Fibroblast of lung (primary cell): Measurements from ENCODE around the gene COL15A1. TPM values are rescaled to one million over a fixed set of nuclear protein-coding genes. Genes with fewer than 3 reads are reported as not detected.

Source experiments
- DNase-seq, 2 donors: peaks; one replicate each; pipeline versions ENCODE4 v3.0.0 to v3.0.0-alpha.2; 2010; ENCODE audit warnings: low read depth in 2 of 2
- H2AFZ ChIP-seq: 2 replicates; pipeline ENCODE4 v1.5.1; 2012; ENCODE audit warnings: low read length, control low read depth, inconsistent platforms
- H3K27ac ChIP-seq: 2 replicates; pipeline ENCODE4 v1.5.1; 2011; ENCODE audit warnings: low read length, control low read depth; ENCODE audit not compliant: insufficient read depth
- H3K27me3 ChIP-seq: 2 replicates; pipeline ENCODE4 v1.5.1; 2011; ENCODE audit warnings: mild to moderate bottlenecking, low read length; ENCODE audit not compliant: control insufficient read depth, insufficient read depth
- H3K36me3 ChIP-seq: 2 replicates; pipeline ENCODE4 v1.5.1; 2011; ENCODE audit warnings: low read length; ENCODE audit not compliant: control insufficient read depth, insufficient read depth
- H3K4me1 ChIP-seq: 2 replicates; pipeline ENCODE4 v1.5.1; 2011; ENCODE audit warnings: low read length; ENCODE audit not compliant: control insufficient read depth, insufficient read depth; ENCODE audit errors: extremely low read depth
- H3K4me2 ChIP-seq: 2 replicates; pipeline ENCODE4 v1.5.1; 2011; ENCODE audit warnings: low read length, control low read depth; ENCODE audit not compliant: insufficient read depth; ENCODE audit errors: extremely low read depth
- H3K4me3 ChIP-seq, 4 experiments: fragments of 200-600 bp in 1 of 4; sonication (generic) in 1 of 4; replicated peaks in 1 of 4; 2 replicates each; pipeline ENCODE4 v1.5.1; 2011 to 2016; ENCODE audit warnings: low read length in 4 of 4, low read depth in 3 of 4, mild to moderate bottlenecking in 3 of 4, control low read depth in 2 of 4, inconsistent platforms in 1 of 4, mixed read lengths in 1 of 4; ENCODE audit not compliant: insufficient read depth in 1 of 4; ENCODE audit errors: control extremely low read depth in 1 of 4
- H3K79me2 ChIP-seq: 2 replicates; pipeline ENCODE4 v1.5.1; 2012; ENCODE audit warnings: mild to moderate bottlenecking, low read length, inconsistent platforms; ENCODE audit not compliant: control insufficient read depth, insufficient read depth
- H3K9ac ChIP-seq: 2 replicates; pipeline ENCODE4 v1.5.1; 2011; ENCODE audit warnings: mild to moderate bottlenecking, low read length, control low read depth; ENCODE audit not compliant: insufficient read depth
- H3K9me3 ChIP-seq: 2 replicates; pipeline ENCODE4 v1.5.1; 2012; ENCODE audit warnings: low read depth, low read length; ENCODE audit not compliant: control insufficient read depth, insufficient read depth
- H4K20me1 ChIP-seq: 2 replicates; pipeline ENCODE4 v1.5.1; 2011; ENCODE audit warnings: low read length; ENCODE audit not compliant: control insufficient read depth, insufficient read depth; ENCODE audit errors: extremely low read depth
- CTCF ChIP-seq, 2 donors: IDR thresholded peaks in 1 of 2; conservative IDR thresholded peaks in 1 of 2; 1 replicate in 1 of 2; 2 replicates in 1 of 2; pipeline ENCODE4 v1.5.1; 2011 to 2012; ENCODE audit warnings: low read length in 2 of 2, control low read depth in 1 of 2, inconsistent platforms in 1 of 2, low read depth in 1 of 2, mild to moderate bottlenecking in 1 of 2
- EZH2 ChIP-seq: IDR thresholded peaks from 2 replicates; pipeline ENCODE4 v1.5.1; 2012; ENCODE audit warnings: low read length, control low read depth, mild to moderate bottlenecking; ENCODE audit errors: missing control alignments
- polyA minus RNA-seq: library from RNA; depleted of rRNA, polyadenylated mRNA; stranded (reverse); fragments of >200 nt; gene quantifications from 2 replicates; pipeline ENCODE4 v1.2.3, GENCODE V29; 2011; ENCODE audit warnings: low replicate concordance
- polyA plus RNA-seq, 2 donors: library from polyadenylated mRNA; depleted of rRNA in 1 of 2; stranded (reverse) in 1 of 2; unstranded in 1 of 2; fragments of >200 nt; gene quantifications; 2 replicates each; pipeline ENCODE4 v1.2.1, GENCODE V29; 2011 to 2012; ENCODE audit warnings: missing spikeins in 1 of 2
- total RNA-seq: library from RNA; depleted of rRNA; stranded (reverse); fragments of >200 nt; gene quantifications from 2 replicates; pipeline ENCODE4 v1.2.1, GENCODE V29; 2014

COL15A1 gene
- total RNA-seq (41.0 and 43.9 TPM in 2 replicates), polyA plus RNA-seq (13.3 and 15.9 TPM in 2 replicates), polyA minus RNA-seq (12.2 and 12.6 TPM in 2 replicates)
- polyA plus RNA-seq (2012), result 13.1 and 15.3 TPM in 2 replicates

- peak within 1 kb of the TSS; percentile 64 for H3K4me2 ChIP-seq
- no peaks in the 10 kb centered on the region for H4K20me1 ChIP-seq
- no peaks in the 10 kb centered on the region for H3K36me3 ChIP-seq
- H3K4me1 ChIP-seq, result no peaks in the 10 kb centered on the region
- peak within 1 kb of the TSS; percentile 20 for H2AFZ ChIP-seq
- H3K9me3 ChIP-seq, result no peaks in the 10 kb centered on the region
- no peak within 1 kb of the TSS for H3K27ac ChIP-seq
- H3K79me2 ChIP-seq, result no peaks in the 10 kb centered on the region
- TF ChIP-seq EZH2 (peak; percentile 12), CTCF (conservative IDR thresholded peaks at IDR 0.05 in 1 of 2, IDR thresholded peaks at IDR 0.05 in 1 of 2; ENCODE audit: low read depth in 1 of 2, low read length in 2 of 2) (no peak)
- peak within 1 kb of the TSS; percentile 25 for H3K9ac ChIP-seq
- peak within 1 kb of the TSS; percentile 48 to 72 (median 52) for H3K4me3 ChIP-seq
- H3K27me3 ChIP-seq, result peaks cover 30% of the 10 kb centered on the region
- peak; percentile 29 to 33 for DNase-seq
Measured at GRCh38 chr9:98943682-98944056, at the start of gene COL15A1. Gene COL15A1, plus strand, starts transcription at chr9:98943907. Its CDS starts 155 bp downstream, at chr9:98944062.

- no peak overlapping the region for H3K27ac ChIP-seq
- H3K4me3 ChIP-seq, result no peak overlapping the region
- no peaks in the 10 kb centered on the region for H3K79me2 ChIP-seq
- no peaks in the 10 kb centered on the region for H3K27me3 ChIP-seq
- H3K4me1 ChIP-seq, result peaks cover 4% of the 10 kb centered on the region
- no peaks in the 10 kb centered on the region for H3K9me3 ChIP-seq
- no peak overlapping the region for H3K9ac ChIP-seq
- no peak overlapping the region for H2AFZ ChIP-seq
- H4K20me1 ChIP-seq, result no peaks in the 10 kb centered on the region
- H3K4me2 ChIP-seq, result no peak overlapping the region
- TF ChIP-seq EZH2 (no peak), CTCF (conservative IDR thresholded peaks at IDR 0.05 in 1 of 2, IDR thresholded peaks at IDR 0.05 in 1 of 2; ENCODE audit: low read depth in 1 of 2, low read length in 2 of 2) (no peak)
- no peak for DNase-seq
- H3K36me3 ChIP-seq, result no peaks in the 10 kb centered on the region
Measured at GRCh38 chr9:98894171-98894570, 49.5 kb upstream of the COL15A1 start.

- no peak overlapping the region for H3K9ac ChIP-seq
- TF ChIP-seq CTCF (conservative IDR thresholded peaks at IDR 0.05 in 1 of 2, IDR thresholded peaks at IDR 0.05 in 1 of 2; ENCODE audit: low read depth in 1 of 2, low read length in 2 of 2) (no peak), EZH2 (no peak)
- H4K20me1 ChIP-seq, result no peaks in the 10 kb centered on the region
- no peak overlapping the region for H3K27ac ChIP-seq
- no peak overlapping the region for H3K4me3 ChIP-seq
- no peaks in the 10 kb centered on the region for H3K79me2 ChIP-seq
- no peaks in the 10 kb centered on the region for H3K27me3 ChIP-seq
- no peaks in the 10 kb centered on the region for H3K36me3 ChIP-seq
- no peaks in the 10 kb centered on the region for H3K9me3 ChIP-seq
- peaks cover 5% of the 10 kb centered on the region for H3K4me1 ChIP-seq
- no peak for DNase-seq
- H3K4me2 ChIP-seq, result no peak overlapping the region
- H2AFZ ChIP-seq, result no peak overlapping the region
Measured at GRCh38 chr9:98894761-98895160, 48.9 kb upstream of the COL15A1 start.
